Cardiac fibroblast (primary cell): ENCODE data around the gene PALLD.

Experiments used
- DNase-seq, 2 donors: peaks; one replicate each; pipeline versions ENCODE4 v3.0.0 to v3.0.0-alpha.2; 2010; ENCODE audit warnings: low read depth in 2 of 2
- H3K4me3 ChIP-seq, 2 donors: replicated peaks in 1 of 2; 1 replicate in 1 of 2; 2 replicates in 1 of 2; pipeline ENCODE4 v1.5.1; 2011; ENCODE audit warnings: low read depth in 2 of 2, low read length in 2 of 2, mild to moderate bottlenecking in 2 of 2, moderate library complexity in 1 of 2
- TF ChIP-seq, protein P1 (sequence below): IDR thresholded peaks from one replicate; pipeline ENCODE4 v1.5.1; 2011; ENCODE audit warnings: low read depth, mild to moderate bottlenecking, low read length, inconsistent platforms

Gene PALLD

DNA sequence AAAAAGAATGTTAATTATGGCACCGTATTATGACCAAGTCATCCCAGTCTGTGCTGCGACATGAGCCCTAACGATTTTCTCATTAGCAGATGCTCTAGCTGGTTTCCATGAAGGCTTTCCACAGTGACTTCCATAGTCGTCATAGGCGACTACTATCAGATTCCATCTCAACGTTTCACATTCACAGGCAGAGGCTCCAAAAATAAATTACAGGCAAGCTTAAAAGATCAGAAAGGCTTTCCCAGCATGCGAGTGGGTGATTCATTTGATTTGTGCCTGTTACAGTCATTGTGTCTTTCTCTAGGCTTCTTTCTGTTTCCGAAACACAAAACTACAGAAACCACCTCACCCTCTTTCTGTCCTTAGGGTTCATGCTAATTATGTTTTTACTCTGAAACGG lies 43.2 kb downstream of the PALLD start:
- peak; percentile 31 to 85 for DNase-seq
- peak overlapping the region in 1 of 2 donors; percentile 3 for H3K4me3 ChIP-seq
- TF ChIP-seq, protein P1, sequence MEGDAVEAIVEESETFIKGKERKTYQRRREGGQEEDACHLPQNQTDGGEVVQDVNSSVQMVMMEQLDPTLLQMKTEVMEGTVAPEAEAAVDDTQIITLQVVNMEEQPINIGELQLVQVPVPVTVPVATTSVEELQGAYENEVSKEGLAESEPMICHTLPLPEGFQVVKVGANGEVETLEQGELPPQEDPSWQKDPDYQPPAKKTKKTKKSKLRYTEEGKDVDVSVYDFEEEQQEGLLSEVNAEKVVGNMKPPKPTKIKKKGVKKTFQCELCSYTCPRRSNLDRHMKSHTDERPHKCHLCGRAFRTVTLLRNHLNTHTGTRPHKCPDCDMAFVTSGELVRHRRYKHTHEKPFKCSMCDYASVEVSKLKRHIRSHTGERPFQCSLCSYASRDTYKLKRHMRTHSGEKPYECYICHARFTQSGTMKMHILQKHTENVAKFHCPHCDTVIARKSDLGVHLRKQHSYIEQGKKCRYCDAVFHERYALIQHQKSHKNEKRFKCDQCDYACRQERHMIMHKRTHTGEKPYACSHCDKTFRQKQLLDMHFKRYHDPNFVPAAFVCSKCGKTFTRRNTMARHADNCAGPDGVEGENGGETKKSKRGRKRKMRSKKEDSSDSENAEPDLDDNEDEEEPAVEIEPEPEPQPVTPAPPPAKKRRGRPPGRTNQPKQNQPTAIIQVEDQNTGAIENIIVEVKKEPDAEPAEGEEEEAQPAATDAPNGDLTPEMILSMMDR = no peak

DNA sequence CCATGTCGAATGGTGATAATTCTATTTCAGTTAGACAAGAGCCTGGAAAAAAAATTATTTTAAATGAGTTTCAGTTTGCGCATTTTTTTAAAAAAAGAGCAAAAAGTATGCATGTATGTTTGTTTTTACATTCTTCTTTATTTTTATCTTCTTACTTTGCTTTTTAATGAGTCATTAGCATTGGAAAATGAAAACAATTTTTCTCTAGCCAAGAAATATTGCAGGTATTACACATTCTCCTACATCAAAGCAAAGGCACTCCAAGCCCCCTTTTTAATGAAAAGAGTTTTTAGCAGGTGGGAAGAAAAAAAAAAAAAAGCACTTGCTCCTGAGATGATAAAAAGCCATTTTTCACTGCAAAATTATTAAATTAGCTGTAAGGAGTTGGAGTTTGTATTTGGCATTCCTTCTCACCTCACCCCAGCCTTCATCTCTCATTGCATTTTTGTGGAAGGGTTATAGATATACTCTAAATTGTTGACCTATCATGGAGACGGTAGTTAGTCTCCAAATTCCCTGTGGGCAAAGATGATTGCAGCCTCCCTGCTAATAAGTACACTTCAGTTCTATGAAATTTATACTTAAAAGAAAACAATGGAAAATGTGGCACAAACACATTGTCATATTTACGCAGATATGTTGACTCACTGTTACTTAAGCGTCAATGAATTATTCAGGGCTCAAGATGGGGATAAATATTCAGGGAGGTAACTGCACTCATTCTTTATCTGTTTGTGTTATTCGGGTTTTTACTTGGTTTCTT lies 43.8 kb downstream of the PALLD start:
- TF ChIP-seq, protein P1 = no peak
- DNase-seq = peak; percentile 15 to 80
- H3K4me3 ChIP-seq = peak overlapping the region in 1 of 2 donors; percentile 3

DNA sequence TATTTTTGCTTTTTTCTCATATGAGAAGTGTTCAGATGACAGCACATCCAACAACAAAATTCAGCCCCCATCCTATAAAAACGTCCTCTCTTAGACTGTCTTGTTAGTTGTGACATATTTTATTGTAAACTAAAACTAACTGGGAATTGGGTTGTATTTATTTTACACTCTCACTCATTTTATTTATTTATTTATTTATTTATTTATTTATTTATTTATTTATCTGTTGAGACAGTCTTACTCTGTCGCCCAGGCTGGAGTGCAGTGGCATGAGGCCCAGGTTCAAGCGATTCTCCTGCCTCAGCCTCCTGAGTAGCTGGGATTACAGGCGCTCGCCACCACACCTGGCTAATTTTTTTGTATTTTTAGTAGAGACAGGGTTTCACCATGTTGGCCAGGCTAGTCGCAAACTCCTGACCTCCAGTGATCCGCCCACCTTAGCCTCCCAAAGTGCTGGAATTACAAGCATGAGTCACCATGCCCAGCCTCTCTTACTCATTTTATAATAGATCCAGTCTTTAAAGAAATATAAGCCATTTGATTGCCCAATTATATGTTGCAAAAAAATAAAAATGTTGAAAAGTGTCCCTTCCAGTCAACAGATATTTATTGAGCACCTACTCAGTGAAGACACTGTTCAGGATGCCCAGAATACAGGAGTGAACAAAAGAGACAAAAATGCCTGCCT lies 44.6 kb downstream of the PALLD start:
- peak; percentile 49 to 87 for DNase-seq
- TF ChIP-seq, protein P1 = no peak
- H3K4me3 ChIP-seq = no peak overlapping the region

DNA sequence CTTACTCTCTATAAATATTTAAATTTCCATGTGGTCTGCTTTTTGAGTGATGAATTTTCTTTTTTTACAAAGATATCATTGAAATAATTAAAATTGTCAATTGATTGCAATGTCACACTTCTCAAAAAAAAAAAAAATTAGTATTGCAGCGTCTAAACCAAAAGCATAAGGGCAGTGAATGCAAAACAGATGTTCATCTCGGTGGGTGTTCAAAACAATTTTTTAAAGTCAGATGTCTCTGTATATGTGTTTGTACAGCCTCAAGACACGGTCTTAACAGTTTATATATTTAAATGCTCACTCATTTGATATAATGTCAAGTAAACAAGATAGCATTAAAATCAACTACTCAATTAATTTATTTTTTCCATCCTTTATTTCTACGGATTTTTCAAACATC lies 52.3 kb downstream of the PALLD start:
- TF ChIP-seq, protein P1 = no peak
- H3K4me3 ChIP-seq = no peak overlapping the region
- no peak for DNase-seq

DNA sequence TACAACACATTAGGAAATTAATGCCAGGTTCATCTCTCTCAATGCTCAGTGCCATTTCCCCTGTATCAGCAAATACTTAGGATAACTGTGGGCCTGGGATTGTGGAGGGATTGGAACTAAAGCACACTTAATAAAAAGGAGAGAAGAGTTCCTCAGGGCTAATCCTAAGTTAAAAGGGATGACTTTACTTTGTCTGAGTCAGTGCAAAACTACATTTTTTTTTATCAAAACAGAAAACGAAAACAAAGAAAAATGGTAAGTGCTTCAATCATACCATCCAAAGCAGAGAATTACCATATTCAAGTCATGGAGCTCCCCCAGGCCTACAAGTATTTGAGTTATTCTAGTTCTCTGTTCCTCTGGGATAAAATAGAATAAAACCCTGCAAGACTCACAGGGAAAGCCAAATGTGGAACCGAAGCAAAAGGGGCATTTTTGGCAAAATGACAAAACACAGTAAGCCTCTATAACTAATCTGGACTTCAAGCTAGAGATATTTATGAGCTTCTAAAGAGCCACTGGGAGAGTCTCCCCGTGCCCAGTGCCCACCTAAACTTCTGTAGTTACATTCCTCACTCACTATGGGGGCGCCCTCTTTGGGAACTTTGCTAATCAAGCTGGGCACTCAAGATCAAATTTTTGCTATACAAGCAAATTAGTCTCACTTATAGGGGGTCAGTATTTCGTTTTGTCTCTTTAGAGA lies 53.4 kb downstream of the PALLD start:
- H3K4me3 ChIP-seq = no peak overlapping the region
- peak in 1 of 2 donors; percentile 46 for DNase-seq
- TF ChIP-seq, protein P1 = no peak

DNA sequence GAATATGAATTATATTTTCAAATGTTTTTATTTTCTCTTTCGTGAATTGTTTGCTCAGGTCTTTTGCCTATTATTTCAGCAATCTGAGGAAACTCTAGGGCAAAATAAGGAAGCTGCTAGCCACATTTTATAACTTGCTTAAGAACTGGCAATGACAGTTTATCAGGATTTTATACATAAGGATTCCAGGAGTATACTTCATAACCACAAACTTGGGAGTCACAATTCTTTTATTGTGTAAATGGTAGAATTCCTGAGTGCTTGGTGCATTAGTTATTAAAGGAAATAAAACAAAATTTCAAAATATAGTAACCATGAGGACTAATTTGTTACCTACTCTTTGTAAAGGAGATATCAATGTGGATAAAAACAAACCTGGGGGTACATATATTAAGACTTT lies 54.4 kb downstream of the PALLD start:
- no peak overlapping the region for H3K4me3 ChIP-seq
- TF ChIP-seq, protein P1 = no peak
- DNase-seq = peak; percentile 79 to 91
